ENCODE measurements around the gene HP1BP3.

- TF ChIP-seq CTCF (IDR thresholded peaks at IDR 0.05) (no peak), POLR2A (IDR thresholded peaks at IDR 0.05; ENCODE audit: low read depth) (no peak), EP300 (IDR thresholded peaks at IDR 0.05) (no peak), POLR2AphosphoS5 (IDR thresholded peaks at IDR 0.05) (no peak)
Observed at GRCh38 chr1:20723537-20724363, 63.4 kb downstream of the HP1BP3 start.
